CD4-positive, alpha-beta T cell treated with Interleukin-10 for 1 hour (primary cell): ENCODE data around the gene FRMD4A.
"Not testable (repeated sequence)": the region's sequence is repeated elsewhere in the genome, so short reads cannot be mapped to it uniquely, and the experiment has no call there.

ENCODE experiments used
- DNase-seq: peaks from one replicate; pipeline ENCODE4 v3.0.0-alpha.2; 2020

Gene FRMD4A

DNA sequence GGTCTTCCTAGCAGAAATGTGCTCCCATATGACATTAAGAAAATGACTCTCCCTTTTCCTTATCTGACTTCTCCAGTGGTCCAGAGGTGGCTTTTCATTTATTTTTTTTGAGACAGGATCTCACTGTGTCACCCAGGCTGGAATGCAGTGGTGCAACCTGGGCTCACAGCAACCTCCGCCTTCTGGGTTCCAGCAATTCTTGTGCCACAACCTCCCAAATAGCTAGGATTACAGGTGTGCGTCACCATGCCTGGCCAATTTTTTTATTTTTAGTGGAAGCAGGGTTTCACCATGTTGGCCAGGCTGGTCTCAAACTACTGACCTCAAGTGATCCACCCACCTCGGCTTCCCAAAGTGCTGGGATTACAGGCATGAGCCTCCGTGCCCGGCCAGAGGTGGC lies 563.6 kb downstream of the FRMD4A start:
- not testable (repeated sequence) for DNase-seq

DNA sequence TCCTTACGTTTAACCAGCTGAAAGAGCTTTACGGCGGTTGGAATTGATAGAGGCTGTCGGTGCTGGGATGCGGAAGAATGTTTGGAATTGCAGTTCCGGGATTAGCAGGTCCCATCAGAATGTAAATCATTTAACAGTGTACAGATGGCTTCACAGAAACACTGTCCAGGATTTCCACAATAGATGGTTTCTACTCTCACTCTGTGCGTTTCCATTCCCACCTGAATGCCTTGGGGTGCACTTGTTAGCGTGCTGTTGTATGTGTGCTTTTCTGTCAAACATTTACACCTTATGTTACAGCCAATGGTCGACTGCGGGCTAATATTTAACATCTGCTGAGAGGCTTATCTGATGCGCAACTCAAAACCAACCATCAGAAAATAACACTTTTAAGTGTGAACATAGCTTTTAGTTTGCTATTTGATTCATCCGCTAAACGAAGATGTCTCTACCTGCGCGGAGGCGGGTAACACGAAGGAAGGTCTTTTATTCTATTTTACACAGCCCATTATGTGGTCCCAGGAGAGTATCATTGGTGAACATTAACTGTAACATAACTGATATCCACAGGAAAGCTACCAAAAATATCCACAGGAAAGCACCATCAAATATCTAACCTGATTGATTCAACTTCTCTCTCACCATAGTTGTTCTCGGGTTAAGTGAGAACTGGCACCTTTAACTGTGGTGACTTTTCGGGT lies 564.9 kb downstream of the FRMD4A start:
- DNase-seq, result no peak

DNA sequence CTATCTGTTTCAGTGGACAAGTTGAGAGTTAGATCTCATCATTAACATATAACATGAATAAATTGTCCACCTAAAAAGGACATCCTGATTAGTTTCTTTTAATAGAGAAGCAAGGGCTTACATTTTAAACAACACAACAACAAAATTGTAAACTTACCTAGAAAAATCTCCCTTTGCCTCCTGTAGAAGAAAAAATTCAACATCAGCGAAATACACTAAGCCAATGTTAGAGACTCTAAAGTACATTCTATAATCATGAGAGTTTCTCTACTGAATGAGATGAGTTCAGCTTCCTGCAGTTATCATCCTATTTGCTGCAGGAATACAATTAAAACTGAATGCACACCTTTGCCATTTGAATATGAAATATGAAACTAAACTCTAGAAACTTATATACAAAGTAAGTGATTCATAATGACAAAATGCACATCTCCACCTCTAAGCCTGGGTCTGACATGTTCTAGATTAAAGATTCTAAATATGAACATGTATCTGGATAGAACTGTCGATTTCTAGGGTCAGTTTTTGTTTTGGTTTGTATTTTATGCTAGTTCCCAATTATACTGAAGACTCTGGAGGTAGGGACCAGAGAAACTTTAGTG lies 569.1 kb downstream of the FRMD4A start:
- DNase-seq, result no peak

DNA sequence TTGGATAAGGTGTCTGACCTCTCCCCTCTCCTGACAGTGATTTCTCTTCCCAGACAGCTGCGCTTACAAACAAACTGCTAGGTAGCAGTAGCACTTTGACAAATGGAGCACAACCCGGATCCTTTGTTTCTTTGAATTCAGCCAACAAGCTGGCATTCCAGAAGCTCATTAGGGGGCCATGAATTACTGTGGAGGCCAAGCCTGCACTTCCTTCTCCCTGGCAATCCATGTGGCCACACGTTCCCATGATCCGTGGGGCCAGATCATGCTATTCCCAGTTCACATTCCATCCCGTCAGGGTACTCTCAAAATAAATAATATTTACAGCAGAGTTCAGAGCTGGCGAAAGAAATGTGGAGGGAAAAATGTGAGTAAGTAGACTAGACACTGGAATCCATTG lies 571.6 kb downstream of the FRMD4A start:
- no peak for DNase-seq

- no peak for DNase-seq
Measured at GRCh38 chr10:13758756-13759155, 572.0 kb downstream of the FRMD4A start.

GRCh38 chr10:13758312-13758711 lies 572.4 kb downstream of the FRMD4A start:
- DNase-seq, result no peak

DNA sequence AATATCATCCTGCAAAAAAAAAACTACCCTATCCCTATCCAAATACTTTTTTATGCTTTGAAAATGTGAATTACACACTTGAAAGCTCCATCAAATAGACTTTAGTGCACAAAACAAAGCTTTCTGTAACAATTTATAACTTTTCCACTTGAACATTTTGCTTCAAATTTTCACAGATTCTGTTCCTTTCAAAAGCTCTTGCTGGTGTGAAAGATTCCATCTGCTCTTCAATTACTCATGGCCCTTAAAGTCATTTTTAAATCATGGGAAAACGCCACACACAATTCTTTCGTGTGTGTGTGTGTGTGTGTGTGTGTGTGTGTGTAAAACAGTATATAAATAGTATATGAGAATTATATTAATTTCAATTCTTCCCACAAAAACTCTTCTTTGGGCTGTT lies 576.4 kb downstream of the FRMD4A start:
- no peak for DNase-seq

DNA sequence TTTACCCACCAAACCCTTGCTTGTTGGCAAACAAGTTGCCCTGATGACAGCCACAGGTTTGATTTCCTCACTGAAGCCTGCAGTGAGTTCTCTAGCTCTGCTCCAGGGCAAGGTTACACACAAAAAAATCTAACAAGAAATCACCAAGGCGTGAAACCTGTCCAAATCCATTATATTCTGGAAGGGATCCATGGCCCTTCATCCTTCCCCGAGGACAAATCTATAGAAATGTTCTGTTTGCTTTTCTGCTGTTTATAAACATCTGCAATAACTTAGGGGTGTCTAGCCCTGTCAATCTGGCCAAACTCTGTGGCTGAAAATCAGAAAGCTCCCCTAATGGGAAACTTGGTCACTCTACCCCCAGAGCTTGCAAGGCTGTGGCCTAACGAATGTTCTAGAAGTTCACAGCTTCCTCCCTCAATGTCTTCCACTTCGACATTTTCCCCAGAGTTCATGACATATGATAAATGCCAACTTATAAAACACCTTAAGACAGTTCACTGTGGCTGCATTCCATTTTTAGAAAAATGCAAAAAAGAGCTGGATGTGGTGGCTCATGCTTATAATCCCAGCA lies 579.4 kb downstream of the FRMD4A start:
- DNase-seq, result no peak

DNA sequence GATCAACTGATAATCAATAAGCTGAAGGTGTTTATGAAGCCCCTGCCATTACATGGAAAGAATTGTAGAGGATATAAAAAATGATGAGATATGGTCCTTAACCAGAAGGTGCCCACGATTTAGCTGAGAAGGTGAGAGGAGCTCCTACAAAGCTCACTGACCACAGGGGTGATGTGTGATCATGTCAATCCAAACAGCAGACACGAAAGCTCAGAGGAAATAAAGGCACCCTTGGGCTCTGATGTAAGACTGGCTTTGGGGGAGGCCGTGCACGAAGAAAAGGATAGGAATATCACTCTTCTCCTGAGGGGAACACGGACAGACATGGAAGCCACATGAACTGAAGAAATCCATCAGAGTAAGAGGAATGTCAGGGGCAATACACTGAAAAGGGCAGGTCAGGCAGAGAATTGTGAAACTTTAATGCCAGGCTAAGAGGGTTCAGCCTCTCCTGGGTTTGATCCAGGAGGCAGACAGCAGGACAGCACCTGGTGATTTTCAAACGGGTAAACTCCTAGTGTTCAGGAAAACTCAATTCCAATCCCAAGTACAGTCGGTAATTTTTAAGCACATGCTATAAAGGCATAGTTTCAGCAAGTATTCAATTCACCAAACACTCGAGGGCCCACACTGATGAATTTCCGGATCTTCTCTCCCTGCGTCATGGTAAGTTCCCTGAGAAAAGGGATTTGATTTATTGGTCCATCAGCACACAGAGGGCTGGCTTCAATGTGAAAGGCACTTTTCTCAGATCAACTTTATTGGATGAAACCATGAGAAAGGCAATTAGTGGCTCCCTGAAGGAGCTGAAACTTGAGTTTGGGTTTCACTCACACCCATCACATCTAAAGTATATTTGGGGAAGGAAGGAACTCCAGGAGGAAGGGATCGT lies 580.2 kb downstream of the FRMD4A start:
- DNase-seq, result no peak

- DNase-seq, result no peak
Measured at GRCh38 chr10:13745271-13745670, 585.5 kb downstream of the FRMD4A start.

- no peak for DNase-seq
Measured at GRCh38 chr10:13743963-13744362, 586.8 kb downstream of the FRMD4A start.

- no peak for DNase-seq
Measured at GRCh38 chr10:13743101-13743693, 587.5 kb downstream of the FRMD4A start.

DNA sequence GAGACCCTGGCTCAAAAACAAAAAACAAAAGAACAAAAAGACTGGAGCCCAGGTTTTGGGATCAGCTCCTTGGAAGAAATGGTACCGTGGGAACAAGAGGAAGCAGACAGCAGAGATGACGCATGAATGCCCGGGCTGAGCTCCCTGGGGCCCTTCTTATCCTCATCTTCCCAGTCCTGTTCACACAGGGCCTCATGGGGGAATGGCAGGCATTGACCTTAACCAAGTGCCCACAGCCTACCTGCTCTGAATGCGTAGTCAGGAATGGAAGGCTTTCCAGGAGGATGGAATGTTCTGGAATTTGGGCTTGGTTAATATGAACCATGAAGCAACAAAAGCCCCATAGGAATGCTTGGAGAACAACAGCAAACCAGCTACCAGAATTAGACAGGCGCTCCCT lies 589.3 kb downstream of the FRMD4A start:
- no peak for DNase-seq

GRCh38 chr10:13740461-13740860 lies 590.3 kb downstream of the FRMD4A start:
- DNase-seq, result no peak

GRCh38 chr10:13739183-13739582 lies 591.5 kb downstream of the FRMD4A start:
- no peak for DNase-seq

DNA sequence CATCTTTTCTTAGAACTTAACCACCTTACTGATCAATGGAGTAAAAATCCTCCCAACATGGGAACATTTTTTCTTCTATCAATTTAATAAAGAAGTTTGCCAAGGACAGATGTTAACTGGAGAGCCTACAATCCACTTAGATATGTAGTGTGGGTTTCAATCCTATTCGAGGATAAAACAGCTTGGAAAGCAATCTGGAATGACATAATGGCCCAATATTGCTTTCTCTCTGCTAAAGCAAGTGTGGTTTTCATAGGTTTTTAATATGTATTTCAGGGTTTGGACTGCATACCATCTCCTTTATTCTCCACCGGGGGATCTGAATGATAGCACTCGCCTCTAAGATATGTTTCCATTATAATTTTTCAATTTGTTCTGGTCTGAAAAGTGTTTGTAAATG lies 594.2 kb downstream of the FRMD4A start:
- DNase-seq, result no peak

DNA sequence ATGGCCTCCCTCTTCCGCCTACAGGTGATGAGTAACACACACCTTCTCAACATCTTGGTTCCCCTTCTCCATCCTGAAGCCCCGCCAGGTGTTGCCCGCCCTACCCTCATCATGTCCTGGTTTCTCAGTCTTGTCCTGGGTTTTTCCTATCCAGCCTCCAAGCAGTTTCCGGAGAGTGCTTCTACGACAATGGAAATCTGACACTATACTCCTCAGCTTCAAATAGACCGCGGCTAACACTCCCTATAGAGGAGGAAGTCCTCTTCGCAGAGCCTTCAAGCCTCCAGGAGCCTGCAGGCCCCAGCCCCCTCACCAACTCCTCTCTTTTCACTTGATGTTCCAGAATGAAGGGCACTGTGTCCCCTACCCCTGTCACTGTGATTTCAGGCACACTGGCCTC lies 596.6 kb downstream of the FRMD4A start:
- no peak for DNase-seq

DNA sequence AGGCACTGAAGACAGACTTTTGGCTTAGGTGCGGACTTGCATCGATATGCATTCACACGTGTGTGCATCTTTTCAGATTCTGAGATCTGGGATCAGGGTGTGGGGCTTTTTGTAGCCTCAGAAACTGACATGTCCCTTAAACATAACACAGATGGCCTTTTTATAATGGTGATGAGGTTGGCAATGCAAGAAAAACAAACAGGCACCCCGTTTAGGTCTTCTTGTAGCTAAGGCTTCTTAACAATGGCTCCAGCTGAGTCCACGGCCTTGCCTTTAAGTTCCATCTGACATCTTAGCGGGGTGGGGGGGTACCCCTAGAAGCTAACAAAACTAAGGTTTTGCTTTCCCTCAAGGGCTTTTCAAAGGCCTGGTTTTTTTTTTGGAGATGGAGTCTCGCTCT lies 597.7 kb downstream of the FRMD4A start:
- no peak for DNase-seq

- no peak for DNase-seq
Measured at GRCh38 chr10:13732465-13732881, 598.3 kb downstream of the FRMD4A start.

- no peak for DNase-seq
Measured at GRCh38 chr10:13731799-13732198, 598.9 kb downstream of the FRMD4A start.

DNA sequence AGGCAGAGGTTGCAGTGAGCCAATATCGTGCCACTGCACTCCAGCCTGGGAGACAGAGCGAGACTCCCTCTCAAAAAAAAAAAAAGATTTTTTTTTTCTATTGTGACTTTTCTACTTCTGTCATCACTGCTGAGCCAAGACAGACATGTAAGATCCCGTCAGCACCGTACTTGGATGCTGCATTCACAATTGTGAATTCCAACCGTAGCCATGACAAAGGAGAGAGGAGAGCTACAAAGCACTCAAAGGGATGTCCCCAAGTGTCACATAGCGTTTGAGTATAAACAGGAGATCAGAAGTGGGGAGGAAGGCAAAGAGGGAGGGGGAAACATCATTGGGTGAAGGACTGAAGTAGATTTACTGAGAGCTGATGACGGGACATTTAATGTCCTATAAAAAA lies 599.8 kb downstream of the FRMD4A start:
- no peak for DNase-seq

DNA sequence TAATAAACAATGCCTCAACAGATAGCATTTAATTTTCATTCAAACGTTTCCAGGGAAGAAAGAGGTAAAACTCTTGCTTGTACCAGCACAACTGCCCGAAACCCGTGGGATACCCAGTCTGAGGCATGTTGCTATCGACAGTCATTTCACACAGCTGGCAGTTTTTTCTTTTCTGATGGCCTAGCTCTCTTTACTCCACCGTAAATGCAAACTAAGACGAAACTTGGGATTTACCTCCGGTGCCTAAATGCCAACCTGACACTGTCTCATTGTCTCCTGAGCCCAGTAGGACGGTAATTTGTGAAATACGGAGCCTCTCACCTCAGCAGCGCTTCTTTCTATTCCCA lies 600.4 kb downstream of the FRMD4A start:
- no peak for DNase-seq

DNA sequence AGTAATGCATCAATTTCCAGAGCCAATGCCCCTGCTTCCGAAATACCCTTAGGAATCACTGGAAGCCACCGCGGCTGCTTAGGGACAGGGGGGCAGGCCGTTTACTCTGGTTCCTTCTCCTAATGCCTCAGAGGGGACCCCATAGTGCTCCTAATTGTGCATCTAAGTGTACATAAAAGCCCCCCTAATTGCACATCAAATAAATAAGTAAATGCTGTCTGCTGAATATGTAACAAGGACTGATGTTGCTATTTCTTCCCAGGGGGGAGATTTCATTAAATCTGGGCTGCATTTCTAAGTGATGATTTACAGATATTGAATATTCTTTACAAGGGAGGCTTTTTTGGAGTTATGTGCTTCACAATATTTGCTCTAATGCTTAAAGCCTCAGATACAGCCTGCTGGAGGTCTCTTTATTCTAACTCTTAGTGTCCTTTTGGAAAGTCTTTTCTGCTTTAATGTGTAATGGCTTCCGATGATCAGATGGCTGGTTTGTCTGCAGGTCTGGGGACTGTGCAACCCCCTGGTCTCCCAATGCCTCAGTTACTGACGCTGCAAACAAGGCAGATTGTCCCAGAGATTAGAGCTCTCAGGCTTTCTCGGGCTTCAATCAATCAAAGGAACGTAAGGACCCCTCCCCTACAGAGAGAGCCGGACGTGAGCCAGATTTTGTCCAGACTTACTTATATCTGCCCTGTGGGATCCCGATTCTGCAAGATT lies 601.0 kb downstream of the FRMD4A start:
- no peak for DNase-seq
